Mesodermal cell (in vitro differentiated cells): ENCODE results near the gene CCR9.

ENCODE experiments used
- H3K27ac ChIP-seq: 2 replicates; pipeline ENCODE4 v1.7.0; 2013; ENCODE audit warnings: mild to moderate bottlenecking, low read depth, low read length, moderate library complexity; ENCODE audit not compliant: severe bottlenecking
- H3K36me3 ChIP-seq: 2 replicates; pipeline ENCODE4 v1.7.1; 2013; ENCODE audit warnings: mild to moderate bottlenecking, low read length, moderate library complexity; ENCODE audit not compliant: control insufficient read depth, insufficient read depth
- H3K4me1 ChIP-seq: one replicate; pipeline ENCODE4 v1.7.1; 2013; ENCODE audit warnings: mild to moderate bottlenecking, low read length; ENCODE audit not compliant: insufficient read depth, control insufficient read depth, poor library complexity, severe bottlenecking
- H3K4me3 ChIP-seq: 2 replicates; pipeline ENCODE4 v1.7.0; 2013; ENCODE audit warnings: low read length, control low read depth, mild to moderate bottlenecking; ENCODE audit not compliant: insufficient read depth, poor library complexity, severe bottlenecking; ENCODE audit errors: extremely low read depth
- H3K9me3 ChIP-seq: 2 replicates; pipeline ENCODE4 v1.7.1; 2013; ENCODE audit warnings: mild to moderate bottlenecking, low read length, moderate library complexity; ENCODE audit not compliant: control insufficient read depth
- WGBS, 2 experiments: methylation state at CpG; one replicate each; pipeline ENCODE4 v1.1.5; 2013; ENCODE audit warnings: missing lambda C conversion rate in 2 of 2; ENCODE audit not compliant: insufficient coverage in 2 of 2; 5-methylcytosine and 5-hydroxymethylcytosine counted together

CCR9 gene

DNA sequence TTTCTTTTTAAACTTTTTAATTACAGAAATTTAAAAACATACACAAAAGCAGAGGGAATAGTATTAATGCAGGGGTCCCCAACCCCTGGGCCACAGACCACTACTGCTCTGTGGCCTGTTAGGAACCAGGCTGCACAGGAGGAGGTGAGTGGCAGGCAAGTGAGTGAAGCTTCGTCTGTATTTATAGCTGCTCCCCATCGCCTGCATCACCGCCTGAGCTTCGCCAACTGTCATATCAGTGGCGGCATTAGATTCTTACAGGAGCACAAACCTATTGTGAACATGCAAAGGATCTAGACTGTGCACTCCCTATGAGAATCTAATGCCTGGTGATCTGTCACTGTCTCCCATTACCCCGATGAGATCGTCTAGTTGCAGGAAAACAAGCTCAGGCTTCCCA, 22.4 kb downstream of the CCR9 start:
- H3K36me3 ChIP-seq: no peaks in the 10 kb centered on the region
- no peaks in the 10 kb centered on the region for H3K9me3 ChIP-seq
- 94 to 99% methylated on average over 5 of the region's 7 CpGs for WGBS, 2 experiments
- H3K4me1 ChIP-seq: peaks cover 9% of the 10 kb centered on the region
- no peak overlapping the region for H3K4me3 ChIP-seq
- H3K27ac ChIP-seq: no peak overlapping the region

DNA sequence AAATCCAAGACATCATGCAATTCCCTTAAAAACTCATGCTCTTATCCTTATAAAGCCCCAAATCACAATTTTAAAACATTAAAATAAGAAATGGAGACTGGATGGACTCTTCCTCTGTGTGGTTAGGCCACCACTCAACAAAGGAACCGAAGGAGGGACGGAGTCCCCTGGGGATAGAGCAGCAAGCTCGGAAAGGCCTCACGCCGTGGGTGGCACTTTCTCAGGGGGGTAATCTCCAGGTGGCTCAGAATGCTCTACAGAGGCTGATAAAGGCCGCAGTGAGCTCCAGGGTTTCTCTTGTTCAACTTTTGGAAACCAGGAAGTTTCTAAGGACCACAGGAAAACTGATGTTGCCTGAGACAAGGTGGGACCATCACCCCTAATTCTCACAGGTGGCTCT, 23.2 kb downstream of the CCR9 start:
- WGBS, 2 experiments: 83 to 94% methylated on average over 6 of the region's 6 CpGs
- Histone ChIP-seq H3K36me3 (no peaks in the 10 kb centered on the region), H3K4me3 (no peak overlapping the region), H3K4me1 (peaks cover 9% of the 10 kb centered on the region), H3K9me3 (no peaks in the 10 kb centered on the region), H3K27ac (no peak overlapping the region)

DNA sequence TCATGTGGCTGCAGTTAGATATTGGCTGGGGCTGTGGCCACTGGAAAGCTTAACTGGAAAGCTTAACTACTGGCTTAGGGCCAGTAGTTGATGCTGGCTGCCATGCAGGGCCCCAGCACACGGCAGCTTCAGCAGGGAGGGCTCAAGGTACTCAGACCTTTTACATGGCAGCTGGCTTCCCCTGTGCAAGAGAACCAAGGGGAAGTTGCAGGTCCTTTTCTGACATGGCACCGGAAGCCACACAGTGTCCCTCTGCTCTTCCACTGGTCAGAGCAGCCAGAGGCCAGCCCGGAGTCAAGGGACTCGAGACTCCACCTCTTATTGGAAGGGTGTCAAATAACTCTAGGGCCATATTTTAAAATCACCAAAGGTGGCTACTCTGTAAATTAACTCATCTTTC, 24.5 kb downstream of the CCR9 start:
- Histone ChIP-seq H3K36me3 (no peaks in the 10 kb centered on the region), H3K9me3 (no peaks in the 10 kb centered on the region), H3K4me3 (no peak overlapping the region), H3K4me1 (peaks cover 12% of the 10 kb centered on the region), H3K27ac (no peak overlapping the region)
- 90 to 93% methylated on average over 2 to 3 of the region's 4 CpGs for WGBS, 2 experiments

DNA sequence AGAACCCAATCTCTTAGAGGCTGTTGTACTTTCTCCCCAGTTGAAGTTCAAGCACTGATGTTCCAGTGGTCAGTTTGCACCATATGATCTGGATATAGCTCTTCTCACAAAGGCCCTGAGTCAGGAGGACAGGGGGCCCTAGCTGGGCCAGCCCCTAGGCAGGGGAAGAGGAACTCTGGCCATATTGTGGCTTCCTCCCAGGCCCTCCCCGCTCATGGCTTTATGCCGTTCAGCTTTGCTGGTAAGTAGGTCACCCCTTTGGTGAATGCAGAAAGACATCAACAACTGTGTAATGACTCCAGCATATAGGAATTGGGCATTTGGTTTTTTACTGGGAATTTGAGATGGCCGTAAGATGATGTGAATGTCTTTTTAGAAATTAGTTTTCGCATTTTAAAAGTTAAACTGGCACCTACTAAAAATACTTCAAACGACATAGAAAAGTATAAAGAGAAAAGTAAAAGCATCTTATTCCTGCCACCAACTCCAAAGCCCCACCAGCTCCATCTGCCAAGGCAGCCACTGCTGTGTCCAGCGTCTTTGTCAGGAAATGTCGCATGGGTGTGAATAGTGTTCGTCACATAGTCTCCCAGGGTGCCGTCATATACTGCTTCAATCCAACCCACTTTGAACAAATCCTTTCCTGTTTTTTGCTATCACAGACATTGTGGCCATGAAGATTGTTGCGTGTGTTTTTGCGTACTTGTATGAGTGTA, 25.3 kb downstream of the CCR9 start:
- no peak overlapping the region for H3K27ac ChIP-seq
- no peak overlapping the region for H3K4me3 ChIP-seq
- peaks cover 12% of the 10 kb centered on the region for H3K4me1 ChIP-seq
- no peaks in the 10 kb centered on the region for H3K9me3 ChIP-seq
- 80 to 92% methylated on average over 1 to 3 of the region's 11 CpGs for WGBS, 2 experiments
- no peaks in the 10 kb centered on the region for H3K36me3 ChIP-seq

DNA sequence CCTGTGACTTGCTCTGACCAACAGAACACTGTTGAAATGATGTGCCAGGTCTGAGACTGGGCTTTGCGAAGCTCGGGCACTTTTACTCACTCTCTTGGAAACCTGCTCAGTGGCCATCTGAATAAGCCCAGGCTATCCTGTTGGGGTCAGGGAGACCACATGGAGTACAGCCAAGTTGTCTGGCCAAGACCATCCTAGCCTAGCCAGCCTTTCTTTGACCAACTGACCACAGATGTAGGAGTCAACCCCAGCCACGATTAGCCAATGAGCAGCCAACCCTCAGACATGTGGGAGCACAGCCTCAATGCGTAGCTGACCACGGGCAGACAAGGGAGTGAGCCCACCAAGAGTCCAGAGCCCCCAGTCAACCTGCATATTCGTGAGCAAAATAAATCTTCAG, 26.1 kb downstream of the CCR9 start:
- 86 to 90% methylated on average over 6 of the region's 6 CpGs for WGBS, 2 experiments
- Histone ChIP-seq H3K4me1 (peaks cover 10% of the 10 kb centered on the region), H3K4me3 (no peak overlapping the region), H3K9me3 (no peaks in the 10 kb centered on the region), H3K36me3 (no peaks in the 10 kb centered on the region), H3K27ac (no peak overlapping the region)

DNA sequence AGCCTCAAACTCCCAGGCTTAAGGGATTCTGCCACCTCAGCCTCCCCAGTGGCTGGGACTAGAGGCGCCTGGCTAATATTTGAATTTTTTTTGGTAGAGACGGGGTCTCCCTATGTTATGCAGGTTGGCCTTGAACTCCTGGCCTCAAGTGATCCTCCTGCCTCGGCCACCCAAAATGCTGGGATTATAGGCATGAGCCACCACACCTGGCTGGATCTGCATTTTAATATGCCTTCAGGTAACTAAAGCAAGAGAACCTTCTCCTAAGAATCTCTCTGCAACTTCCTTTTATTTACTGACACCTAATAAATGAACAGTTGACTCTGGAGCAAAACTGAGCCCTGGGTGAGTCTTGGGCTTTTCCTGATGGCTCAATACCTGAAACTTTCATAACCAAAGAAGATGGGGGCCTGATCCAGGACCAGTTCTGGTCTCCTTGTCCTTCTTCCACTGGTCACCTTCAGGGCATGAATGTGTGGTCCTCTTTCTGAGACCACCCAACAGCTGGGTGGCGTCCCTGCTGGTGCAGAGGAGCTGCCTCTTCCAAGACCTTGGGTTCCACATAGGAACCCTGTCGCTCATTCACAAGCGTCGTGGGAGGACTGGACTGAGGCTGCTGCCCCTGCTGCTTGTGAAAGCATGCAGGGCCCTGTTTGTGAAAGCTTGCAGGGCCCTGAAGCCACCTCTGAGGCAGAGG, 28.2 kb downstream of the CCR9 start:
- 87 to 91% methylated on average over 5 to 6 of the region's 7 CpGs for WGBS, 2 experiments

DNA sequence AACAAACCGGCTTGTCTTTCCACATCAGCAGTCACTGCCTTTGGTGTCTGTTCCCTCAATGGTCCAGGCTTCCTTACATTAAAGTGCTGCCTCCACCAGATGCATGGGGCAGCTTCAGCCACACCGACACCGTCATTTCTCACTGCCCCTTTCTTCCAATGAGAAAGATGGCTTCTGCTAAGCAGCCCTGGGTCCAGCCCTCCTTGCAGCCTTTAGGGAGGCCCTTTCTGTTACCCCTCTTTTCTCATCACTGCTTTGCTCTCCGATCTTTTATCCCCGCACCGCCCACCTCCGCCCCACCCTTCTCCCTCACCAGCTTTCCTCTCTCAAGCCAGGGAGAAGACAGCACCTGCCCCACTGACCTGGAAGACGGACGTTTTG, 28.7 kb downstream of the CCR9 start:
- Histone ChIP-seq H3K36me3 (peaks cover 1% of the 10 kb centered on the region), H3K4me1 (peaks cover 3% of the 10 kb centered on the region), H3K4me3 (no peak overlapping the region), H3K27ac (no peak overlapping the region), H3K9me3 (no peaks in the 10 kb centered on the region)
- 80 to 95% methylated on average over 8 of the region's 9 CpGs for WGBS, 2 experiments

More for the DNA sequence above, 28.2 kb downstream of the CCR9 start:
- Histone ChIP-seq H3K4me1 (peaks cover 3% of the 10 kb centered on the region), H3K4me3 (no peak overlapping the region), H3K36me3 (no peaks in the 10 kb centered on the region), H3K27ac (no peak overlapping the region), H3K9me3 (no peaks in the 10 kb centered on the region)

DNA sequence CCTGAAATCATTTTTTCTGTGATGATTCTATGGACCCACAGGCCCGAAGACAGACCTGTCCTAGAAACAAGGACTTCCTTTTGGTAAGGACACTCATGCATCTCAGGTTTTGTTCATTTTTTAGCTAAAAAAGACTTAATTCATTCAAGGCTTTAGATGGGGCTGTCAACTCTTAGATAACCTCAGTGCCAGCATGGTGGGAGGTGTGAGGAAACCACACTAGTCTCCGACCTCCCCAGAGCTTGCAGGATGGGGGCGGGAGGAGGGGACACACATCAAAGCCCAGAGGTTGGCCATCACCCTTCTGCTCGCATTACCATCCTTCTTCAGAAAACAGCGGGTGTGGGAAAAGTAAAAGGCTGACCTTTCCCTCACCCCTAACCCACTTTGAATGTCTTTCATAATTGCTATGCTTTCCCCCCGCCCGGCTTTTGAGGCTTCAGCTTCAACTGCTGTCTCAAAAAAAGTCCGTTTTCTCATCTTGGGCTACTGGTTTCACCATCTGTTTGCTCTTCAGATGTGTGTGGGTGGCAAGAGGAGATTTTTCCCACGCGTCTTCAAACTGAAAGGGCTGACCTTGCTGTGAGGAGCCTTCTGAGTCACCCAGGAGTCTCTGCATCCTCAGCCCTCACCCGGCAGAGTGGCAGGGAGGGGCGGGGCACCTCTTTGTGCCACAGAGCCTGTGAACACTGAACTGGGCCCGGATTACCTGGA, 29.3 kb downstream of the CCR9 start:
- H3K36me3 ChIP-seq: peaks cover 5% of the 10 kb centered on the region
- 33 to 38% methylated on average over 7 to 10 of the region's 13 CpGs for WGBS, 2 experiments
- no peaks in the 10 kb centered on the region for H3K9me3 ChIP-seq
- H3K4me3 ChIP-seq: no peak overlapping the region
- H3K4me1 ChIP-seq: peaks cover 3% of the 10 kb centered on the region
- H3K27ac ChIP-seq: peak overlapping the region; percentile 16

DNA sequence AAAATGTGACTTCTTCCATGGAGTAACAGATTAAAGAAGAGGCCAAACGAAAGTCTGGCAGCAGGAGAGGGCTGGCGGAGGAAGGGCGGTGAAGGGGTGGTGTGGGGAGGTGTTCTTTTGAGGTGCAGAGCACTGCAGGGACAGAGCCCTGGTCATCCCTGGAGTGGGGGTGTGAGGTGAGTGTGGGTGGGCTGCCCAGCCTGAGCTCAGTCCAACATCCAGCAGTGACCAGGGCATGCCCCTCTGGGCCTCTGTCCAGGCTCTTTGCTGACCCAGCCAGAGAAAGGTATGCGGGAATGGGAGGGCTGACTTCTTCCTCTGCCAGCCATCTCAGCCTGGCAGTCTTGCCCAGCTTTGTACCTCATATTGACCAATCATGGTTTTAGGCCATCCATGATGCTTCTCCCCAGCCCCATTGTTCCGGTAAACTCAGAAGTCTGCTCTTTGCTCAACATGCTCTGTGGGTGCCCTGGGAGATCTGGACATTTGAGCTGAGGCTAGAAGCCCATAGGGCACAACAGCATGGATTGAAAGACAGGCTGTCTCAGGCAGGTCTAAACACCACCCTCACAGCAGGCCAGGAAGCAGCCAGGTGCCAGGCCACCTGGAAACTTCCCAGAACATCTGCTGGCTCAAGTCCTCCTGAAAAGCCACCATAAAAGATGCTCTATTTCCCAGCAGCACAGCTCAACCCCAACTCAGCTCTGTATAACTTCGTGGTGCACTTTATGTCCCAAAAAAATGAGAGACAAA, 31.0 kb downstream of the CCR9 start:
- WGBS, 2 experiments: 92 to 93% methylated on average over 3 to 5 of the region's 6 CpGs
- Histone ChIP-seq H3K36me3 (peaks cover 5% of the 10 kb centered on the region), H3K4me1 (peaks cover 3% of the 10 kb centered on the region), H3K9me3 (no peaks in the 10 kb centered on the region), H3K4me3 (no peak overlapping the region), H3K27ac (no peak overlapping the region)

DNA sequence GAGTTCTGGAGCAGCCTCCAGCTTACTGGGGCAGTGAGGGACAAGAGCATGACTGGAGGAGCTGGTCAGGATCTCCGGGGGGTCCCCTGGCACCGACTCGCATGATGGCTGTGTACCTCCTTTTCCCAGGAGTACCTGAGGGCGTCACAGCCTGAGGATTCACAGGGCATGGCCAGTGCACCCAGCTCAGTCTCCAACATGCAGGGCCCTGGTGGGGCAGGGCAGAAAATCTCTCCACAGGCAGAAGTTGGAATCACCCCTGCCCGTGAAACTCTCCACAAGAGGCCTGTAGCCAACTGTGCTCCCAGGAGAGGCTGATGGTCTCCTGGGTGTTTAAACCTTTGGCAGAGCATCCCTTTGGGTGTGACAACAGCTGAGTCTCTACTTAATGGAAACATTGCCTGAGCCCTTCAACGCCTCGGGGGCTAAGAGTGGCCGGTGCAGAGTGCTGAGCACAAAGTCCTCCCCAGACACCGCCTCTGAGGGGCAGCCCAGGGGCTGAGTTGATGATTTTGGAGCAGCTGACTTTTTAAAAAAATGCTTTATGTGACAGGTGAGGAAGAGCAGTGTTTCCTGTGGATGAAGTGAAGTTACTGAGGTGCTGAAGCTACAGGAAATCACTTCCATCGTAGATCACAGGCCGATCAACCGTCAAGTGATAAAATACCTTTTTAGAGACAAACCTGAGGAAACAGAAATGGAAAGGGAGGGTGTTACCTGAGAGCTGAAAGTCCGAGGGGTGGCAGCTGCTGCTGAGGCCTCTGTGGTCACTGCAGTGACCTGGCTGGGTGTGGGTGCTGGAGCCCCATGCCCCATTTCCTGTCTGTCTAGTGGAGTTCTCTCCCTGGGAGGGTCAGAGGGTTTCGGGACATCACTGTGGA, 35.1 kb downstream of the CCR9 start:
- Histone ChIP-seq H3K36me3 (peaks cover 11% of the 10 kb centered on the region), H3K4me1 (no peaks in the 10 kb centered on the region), H3K27ac (no peak overlapping the region), H3K4me3 (no peak overlapping the region), H3K9me3 (no peaks in the 10 kb centered on the region)
- WGBS, 2 experiments: 94 to 95% methylated on average over 12 to 14 of the region's 14 CpGs
